Colonic mucosa (tissue), 4 donors: ENCODE data around the gene FRMD8. TPM values are rescaled to one million over a fixed set of nuclear protein-coding genes. Genes with fewer than 3 reads are reported as not detected.

Source experiments
- DNase-seq: peaks from one replicate; pipeline ENCODE4 v3.0.0-alpha.2; 2020
- H3K27ac ChIP-seq: fragments of 200-600 bp; one replicate; pipeline ENCODE4 v1.8.0; 2021
- H3K27me3 ChIP-seq: fragments of 200-600 bp; one replicate; pipeline ENCODE4 v1.8.0; 2021
- H3K36me3 ChIP-seq: fragments of 200-600 bp; one replicate; pipeline ENCODE4 v1.8.0; 2021
- H3K4me1 ChIP-seq: fragments of 200-600 bp; one replicate; pipeline ENCODE4 v1.8.0; 2021; ENCODE audit warnings: mild to moderate bottlenecking
- H3K4me3 ChIP-seq: fragments of 200-600 bp; one replicate; pipeline ENCODE4 v1.8.0; 2021
- H3K9ac ChIP-seq, 2 donors: one replicate each; pipeline ENCODE4 v1.7.0; 2013; ENCODE audit warnings: control low read depth in 2 of 2, low read depth in 2 of 2, low read length in 2 of 2
- H3K9me3 ChIP-seq: fragments of 200-600 bp; one replicate; pipeline ENCODE4 v1.8.0; 2021
- CTCF ChIP-seq: fragments of 200-600 bp; IDR thresholded peaks from one replicate; pipeline ENCODE4 v1.8.0; 2022; ENCODE audit warnings: antibody characterized with exemption, mild to moderate bottlenecking
- intact Hi-C: fragments of 100-400 bp; cut with DNase I; formaldehyde crosslinking; loops from one replicate; pipeline ENCODE4 v1.14.1; 2022
- total RNA-seq, 2 donors: library from RNA; stranded (reverse); fragmentation: NEBNext Ultra II Directional in 1 of 2; extraction: Animal tissue kit (Norgen Biotek cat#: 25700) in 1 of 2; gene quantifications; one replicate each; pipeline ENCODE4 v1.2.1, GENCODE V29; 2021
- donor health status: healthy.
- donor health status: DM: no; HTN: no; CAD: no.
- donor health status: DM: no; HTN: no; CAD: no.

FRMD8 gene
- total RNA-seq, 2 donors from 2014 or later: 30.7 to 43.9 TPM

- H3K27me3 ChIP-seq: no peaks in the 10 kb centered on the region
- no peak overlapping the region for H3K27ac ChIP-seq
- peak overlapping the region in 1 of 2 donors; percentile 43 for H3K9ac ChIP-seq
- peaks cover 10% of the 10 kb centered on the region for H3K4me1 ChIP-seq
- DNase-seq: peak; percentile 44
- H3K36me3 ChIP-seq: peaks cover 6% of the 10 kb centered on the region
- intact Hi-C loops: no loop called here
- H3K4me3 ChIP-seq: no peak overlapping the region
- no peak for TF ChIP-seq CTCF
- no peaks in the 10 kb centered on the region for H3K9me3 ChIP-seq
These were observed 49.6 kb downstream of the FRMD8 start for GRCh38 chr11:65435981-65436411.

- intact Hi-C loops: no loop called here
- Histone ChIP-seq H3K27me3 (no peaks in the 10 kb centered on the region), H3K9me3 (no peaks in the 10 kb centered on the region), H3K4me1 (peaks cover 12% of the 10 kb centered on the region), H3K27ac (no peak overlapping the region), H3K9ac (peak overlapping the region in 1 of 2 donors; percentile 43), H3K36me3 (peaks cover 6% of the 10 kb centered on the region), H3K4me3 (no peak overlapping the region)
- peak; percentile 29 for DNase-seq
- TF ChIP-seq CTCF: no peak
These were observed 50.1 kb downstream of the FRMD8 start for GRCh38 chr11:65436412-65437032.

GRCh38 chr11:65437436-65438227, 51.2 kb downstream of the FRMD8 start:
- H3K4me3 ChIP-seq: no peak overlapping the region
- TF ChIP-seq CTCF: no peak
- H3K4me1 ChIP-seq: peaks cover 6% of the 10 kb centered on the region
- peaks cover 6% of the 10 kb centered on the region for H3K36me3 ChIP-seq
- intact Hi-C loops: no loop called here
- H3K9me3 ChIP-seq: no peaks in the 10 kb centered on the region
- H3K27ac ChIP-seq: no peak overlapping the region
- no peak for DNase-seq
- no peaks in the 10 kb centered on the region for H3K27me3 ChIP-seq
- peak overlapping the region in 1 of 2 donors; percentile 40 for H3K9ac ChIP-seq

GRCh38 chr11:65438257-65439151, 52.1 kb downstream of the FRMD8 start:
- H3K36me3 ChIP-seq: peaks cover 6% of the 10 kb centered on the region
- H3K4me1 ChIP-seq: peaks cover 6% of the 10 kb centered on the region
- no peak overlapping the region for H3K4me3 ChIP-seq
- no peak for TF ChIP-seq CTCF
- H3K9ac ChIP-seq: no peak overlapping the region
- no peak for DNase-seq
- intact Hi-C loops: no loop called here
- H3K27ac ChIP-seq: no peak overlapping the region
- no peaks in the 10 kb centered on the region for H3K27me3 ChIP-seq
- no peaks in the 10 kb centered on the region for H3K9me3 ChIP-seq
